ENCODE results near the gene TIGD2. TPM values are rescaled to one million over a fixed set of nuclear protein-coding genes. Genes with fewer than 3 reads are reported as not detected.

TIGD2 gene
- total RNA-seq, 2 donors from 2014 or later, result 3.6 to 5.7 TPM

DNA sequence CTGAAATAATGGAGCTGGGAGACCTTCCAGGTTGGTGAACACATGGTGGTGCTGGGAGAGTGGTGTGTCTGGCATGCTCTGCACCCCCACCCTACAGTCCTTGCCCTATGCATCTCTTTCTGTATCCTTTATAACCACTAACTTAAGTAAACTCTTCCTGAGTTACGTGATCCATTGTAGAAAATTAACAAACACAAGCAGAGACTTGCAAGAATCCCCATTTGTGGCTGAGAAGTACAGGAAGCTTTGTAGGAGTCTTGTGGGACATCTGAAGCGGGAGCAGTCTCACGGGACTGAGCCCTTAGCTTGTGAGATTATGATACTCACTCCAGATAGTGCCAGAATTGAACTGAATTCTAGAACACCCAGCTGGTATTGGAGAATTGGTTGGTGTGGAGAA, 40.0 kb upstream of the TIGD2 start:
- Histone ChIP-seq H3K36me3 (no peaks in the 10 kb centered on the region), H3K9ac (ENCODE audit: low read depth in 2 of 2, low read length in 2 of 2) (no peak overlapping the region), H3K27me3 (no peaks in the 10 kb centered on the region), H3K4me1 (no peaks in the 10 kb centered on the region), H3K4me3 (no peak overlapping the region), H3K9me3 (no peaks in the 10 kb centered on the region), H3K27ac (no peak overlapping the region)
- intact Hi-C loops (cut with DNase I), result no loop called here
- TF ChIP-seq, protein P1, sequence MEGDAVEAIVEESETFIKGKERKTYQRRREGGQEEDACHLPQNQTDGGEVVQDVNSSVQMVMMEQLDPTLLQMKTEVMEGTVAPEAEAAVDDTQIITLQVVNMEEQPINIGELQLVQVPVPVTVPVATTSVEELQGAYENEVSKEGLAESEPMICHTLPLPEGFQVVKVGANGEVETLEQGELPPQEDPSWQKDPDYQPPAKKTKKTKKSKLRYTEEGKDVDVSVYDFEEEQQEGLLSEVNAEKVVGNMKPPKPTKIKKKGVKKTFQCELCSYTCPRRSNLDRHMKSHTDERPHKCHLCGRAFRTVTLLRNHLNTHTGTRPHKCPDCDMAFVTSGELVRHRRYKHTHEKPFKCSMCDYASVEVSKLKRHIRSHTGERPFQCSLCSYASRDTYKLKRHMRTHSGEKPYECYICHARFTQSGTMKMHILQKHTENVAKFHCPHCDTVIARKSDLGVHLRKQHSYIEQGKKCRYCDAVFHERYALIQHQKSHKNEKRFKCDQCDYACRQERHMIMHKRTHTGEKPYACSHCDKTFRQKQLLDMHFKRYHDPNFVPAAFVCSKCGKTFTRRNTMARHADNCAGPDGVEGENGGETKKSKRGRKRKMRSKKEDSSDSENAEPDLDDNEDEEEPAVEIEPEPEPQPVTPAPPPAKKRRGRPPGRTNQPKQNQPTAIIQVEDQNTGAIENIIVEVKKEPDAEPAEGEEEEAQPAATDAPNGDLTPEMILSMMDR (IDR thresholded peaks at IDR 0.05), result no peak
- DNase-seq, result no peak

GRCh38 chr4:89072921-89073320, 38.4 kb upstream of the TIGD2 start:
- TF ChIP-seq, protein P1 (IDR thresholded peaks at IDR 0.05), result no peak
- no peak for DNase-seq
- H3K9ac ChIP-seq (ENCODE audit: low read depth in 2 of 2, low read length in 2 of 2), result no peak overlapping the region
- intact Hi-C loops (cut with DNase I), result no loop called here
- no peaks in the 10 kb centered on the region for H3K4me1 ChIP-seq
- H3K27ac ChIP-seq, result no peak overlapping the region
- no peaks in the 10 kb centered on the region for H3K36me3 ChIP-seq
- no peaks in the 10 kb centered on the region for H3K9me3 ChIP-seq
- H3K27me3 ChIP-seq, result no peaks in the 10 kb centered on the region
- no peak overlapping the region for H3K4me3 ChIP-seq

GRCh38 chr4:89077761-89078160, 33.6 kb upstream of the TIGD2 start:
- no peaks in the 10 kb centered on the region for H3K36me3 ChIP-seq
- no peak for DNase-seq
- no peak overlapping the region for H3K27ac ChIP-seq
- H3K4me3 ChIP-seq, result no peak overlapping the region
- H3K9ac ChIP-seq (ENCODE audit: low read depth in 2 of 2, low read length in 2 of 2), result no peak overlapping the region
- H3K4me1 ChIP-seq, result no peaks in the 10 kb centered on the region
- TF ChIP-seq, protein P1 (IDR thresholded peaks at IDR 0.05), result no peak
- intact Hi-C loops (cut with DNase I), result no loop called here
- H3K27me3 ChIP-seq, result no peaks in the 10 kb centered on the region
- H3K9me3 ChIP-seq, result no peaks in the 10 kb centered on the region

GRCh38 chr4:89078300-89078699, 33.0 kb upstream of the TIGD2 start:
- H3K4me1 ChIP-seq, result no peaks in the 10 kb centered on the region
- H3K36me3 ChIP-seq, result no peaks in the 10 kb centered on the region
- no peaks in the 10 kb centered on the region for H3K9me3 ChIP-seq
- no peak for DNase-seq
- intact Hi-C loops (cut with DNase I), result no loop called here
- TF ChIP-seq, protein P1 (IDR thresholded peaks at IDR 0.05), result no peak
- no peak overlapping the region for H3K9ac ChIP-seq (ENCODE audit: low read depth in 2 of 2, low read length in 2 of 2)
- H3K4me3 ChIP-seq, result no peak overlapping the region
- no peaks in the 10 kb centered on the region for H3K27me3 ChIP-seq
- no peak overlapping the region for H3K27ac ChIP-seq

- Histone ChIP-seq H3K9ac (ENCODE audit: low read depth in 2 of 2, low read length in 2 of 2) (no peak overlapping the region), H3K27me3 (no peaks in the 10 kb centered on the region), H3K9me3 (no peaks in the 10 kb centered on the region), H3K36me3 (no peaks in the 10 kb centered on the region), H3K4me1 (no peaks in the 10 kb centered on the region), H3K4me3 (no peak overlapping the region), H3K27ac (no peak overlapping the region)
- no peak for DNase-seq
- intact Hi-C loops (cut with DNase I), result no loop called here
- TF ChIP-seq, protein P1 (IDR thresholded peaks at IDR 0.05), result no peak
Measured at GRCh38 chr4:89099034-89099433, 12.3 kb upstream of the TIGD2 start.

GRCh38 chr4:89099471-89099870, 11.9 kb upstream of the TIGD2 start:
- H3K27ac ChIP-seq, result no peak overlapping the region
- intact Hi-C loops (cut with DNase I), result no loop called here
- no peak overlapping the region for H3K4me3 ChIP-seq
- no peak for DNase-seq
- no peak overlapping the region for H3K9ac ChIP-seq (ENCODE audit: low read depth in 2 of 2, low read length in 2 of 2)
- H3K4me1 ChIP-seq, result no peaks in the 10 kb centered on the region
- H3K27me3 ChIP-seq, result no peaks in the 10 kb centered on the region
- no peaks in the 10 kb centered on the region for H3K36me3 ChIP-seq
- TF ChIP-seq, protein P1 (IDR thresholded peaks at IDR 0.05), result no peak
- H3K9me3 ChIP-seq, result no peaks in the 10 kb centered on the region
